ENCODE results near the gene EME2.

Gene EME2

GRCh38 chr16:1768061-1768766 lies 4.4 kb upstream of the EME2 start:
- no peak for DNase-seq

GRCh38 chr16:1768767-1769401 lies 3.7 kb upstream of the EME2 start:
- no peak for DNase-seq

- no peak for DNase-seq
These were observed 3.0 kb upstream of the EME2 start for GRCh38 chr16:1769402-1770300.

- DNase-seq: peak; percentile 63
These were observed 2.1 kb upstream of the EME2 start for GRCh38 chr16:1770328-1771187.

GRCh38 chr16:1771188-1771863 lies 1.3 kb upstream of the EME2 start, which contains the start of gene NME3:
NME3 (minus strand) TSS chr16:1771543; CDS start chr16:1771534, 9 bp downstream.
- peak; percentile 84 for DNase-seq

- no peak for DNase-seq
These were observed 697 bp upstream of the EME2 start for GRCh38 chr16:1771864-1772361.

- DNase-seq: peak; percentile 82
These were observed 495 bp downstream of the EME2 start, which contains the start of gene MRPS34 for GRCh38 chr16:1772908-1773702. MRPS34 (minus strand) TSS chr16:1773134; CDS start chr16:1773119, 15 bp downstream.

- DNase-seq: peak; percentile 19
These were observed 1.3 kb downstream of the EME2 start for GRCh38 chr16:1773703-1774447.

GRCh38 chr16:1774448-1774780 lies 1.8 kb downstream of the EME2 start:
- no peak for DNase-seq

GRCh38 chr16:1775006-1775845 lies 2.6 kb downstream of the EME2 start:
- no peak for DNase-seq

- no peak for DNase-seq
These were observed 3.4 kb downstream of the EME2 start for GRCh38 chr16:1775846-1776671.

GRCh38 chr16:1776672-1776955 lies 4.0 kb downstream of the EME2 start:
- no peak for DNase-seq

GRCh38 chr16:1776991-1777374 lies 4.4 kb downstream of the EME2 start:
- no peak for DNase-seq

- DNase-seq: no peak
These were observed 5.0 kb downstream of the EME2 start for GRCh38 chr16:1777375-1778199.

- DNase-seq: no peak
These were observed 5.9 kb downstream of the EME2 start for GRCh38 chr16:1778200-1779179.

GRCh38 chr16:1779234-1779701 lies 6.7 kb downstream of the EME2 start:
- DNase-seq: no peak

Data from activated naive CD4-positive, alpha-beta T cell treated with Interleukin-2 at 50 U/mL for 16 hours (primary cell).